Activated CD4-positive, alpha-beta T cell treated with anti-CD3 and anti-CD28 coated beads, Interleukin-2, amount 50 U/mL, for 48 hours (primary cell): ENCODE data around the gene DPM3.
"Not testable (repeated sequence)": the region's sequence is repeated elsewhere in the genome, so short reads cannot be mapped to it uniquely, and the experiment has no call there.

Source experiments
- DNase-seq, 2 experiments: peaks; one replicate each; pipeline ENCODE4 v3.0.0-alpha.2; 2020

The DPM3 gene

GRCh38 chr1:155124503-155125463 is 15.5 kb downstream of the DPM3 start:
- no peak for DNase-seq

GRCh38 chr1:155123801-155124200 is 16.5 kb downstream of the DPM3 start:
- DNase-seq, result no peak

- no peak for DNase-seq
These were observed 18.0 kb downstream of the DPM3 start for GRCh38 chr1:155122308-155122707.

- DNase-seq, result no peak
These were observed 19.1 kb downstream of the DPM3 start for GRCh38 chr1:155121249-155121648.

GRCh38 chr1:155120253-155120652 is 20.1 kb downstream of the DPM3 start:
- DNase-seq, result no peak

- not testable (repeated sequence) for DNase-seq
These were observed 22.2 kb downstream of the DPM3 start for GRCh38 chr1:155118090-155118489.

GRCh38 chr1:155117610-155118009 is 22.7 kb downstream of the DPM3 start:
- no peak for DNase-seq

- no peak for DNase-seq
These were observed 24.1 kb downstream of the DPM3 start for GRCh38 chr1:155116113-155116764.

GRCh38 chr1:155113450-155113980 is 26.8 kb downstream of the DPM3 start:
- DNase-seq, result no peak

GRCh38 chr1:155110826-155111225 is 29.5 kb downstream of the DPM3 start:
- DNase-seq, result no peak

- no peak for DNase-seq
These were observed 29.9 kb downstream of the DPM3 start for GRCh38 chr1:155110381-155110780.

GRCh38 chr1:155108296-155108695 is 32.0 kb downstream of the DPM3 start:
- DNase-seq, result no peak

GRCh38 chr1:155107309-155108264 is 32.7 kb downstream of the DPM3 start:
- no peak for DNase-seq

- no peak for DNase-seq
These were observed 33.5 kb downstream of the DPM3 start for GRCh38 chr1:155106862-155107261.

GRCh38 chr1:155105604-155106011 is 34.7 kb downstream of the DPM3 start:
- DNase-seq, result no peak

- no peak for DNase-seq
These were observed 35.5 kb downstream of the DPM3 start for GRCh38 chr1:155104605-155105534.

- no peak for DNase-seq
These were observed 37.0 kb downstream of the DPM3 start for GRCh38 chr1:155103325-155103724.

- no peak for DNase-seq
These were observed 41.0 kb downstream of the DPM3 start for GRCh38 chr1:155099331-155099730.

GRCh38 chr1:155094622-155094948 is 45.7 kb downstream of the DPM3 start:
- no peak for DNase-seq

- DNase-seq, result no peak
These were observed 46.3 kb downstream of the DPM3 start for GRCh38 chr1:155093911-155094621.

- DNase-seq, result no peak
These were observed 47.7 kb downstream of the DPM3 start for GRCh38 chr1:155092641-155093040.
